OCI-M2 (cell line): ENCODE measurements around the gene CNTLN.
"Not testable (repeated sequence)": the region's sequence is repeated elsewhere in the genome, so short reads cannot be mapped to it uniquely, and the experiment has no call there.

Source experiments
- DNase-seq: peaks from one replicate; lab custom pipeline; 2025; ENCODE audit not compliant: unreplicated experiment; lab: John Stamatoyannopoulos, UW

CNTLN gene

GRCh38 chr9:17134396-17135294, at the start of gene CNTLN:
Gene CNTLN (plus strand): TSS chr9:17135040. CDS start chr9:17135066, 26 bp downstream.
- peak; percentile 68 for DNase-seq

- DNase-seq: no peak
These were observed 46.3 kb upstream of the CNTLN start for GRCh38 chr9:17088566-17088965.

- no peak for DNase-seq
These were observed 44.8 kb upstream of the CNTLN start for GRCh38 chr9:17090041-17090440.

GRCh38 chr9:17116400-17116837, 18.4 kb upstream of the CNTLN start:
- no peak for DNase-seq

GRCh38 chr9:17117372-17117771, 17.5 kb upstream of the CNTLN start:
- no peak for DNase-seq

- DNase-seq: no peak
These were observed 14.6 kb upstream of the CNTLN start for GRCh38 chr9:17120203-17120602.

- no peak for DNase-seq
These were observed 13.6 kb upstream of the CNTLN start for GRCh38 chr9:17121264-17121663.

GRCh38 chr9:17130291-17130690, 4.5 kb upstream of the CNTLN start:
- DNase-seq: no peak

- DNase-seq: no peak
These were observed 4.1 kb upstream of the CNTLN start for GRCh38 chr9:17130725-17131124.

GRCh38 chr9:17131494-17131893, 3.3 kb upstream of the CNTLN start:
- no peak for DNase-seq

- no peak for DNase-seq
These were observed 688 bp downstream of the CNTLN start for GRCh38 chr9:17135295-17136160.

- DNase-seq: no peak
These were observed 2.7 kb downstream of the CNTLN start for GRCh38 chr9:17137566-17137965.

- DNase-seq: no peak
These were observed 3.7 kb downstream of the CNTLN start for GRCh38 chr9:17138503-17138902.

- DNase-seq: no peak
These were observed 5.6 kb downstream of the CNTLN start for GRCh38 chr9:17140418-17140817.

GRCh38 chr9:17148324-17148723, 13.5 kb downstream of the CNTLN start:
- DNase-seq: no peak

GRCh38 chr9:17159469-17159868, 24.6 kb downstream of the CNTLN start:
- no peak for DNase-seq

- no peak for DNase-seq
These were observed 25.5 kb downstream of the CNTLN start for GRCh38 chr9:17160327-17160726.

GRCh38 chr9:17165764-17166163, 30.9 kb downstream of the CNTLN start:
- DNase-seq: no peak

- no peak for DNase-seq
These were observed 31.5 kb downstream of the CNTLN start for GRCh38 chr9:17166346-17166745.

GRCh38 chr9:17171309-17172094, 36.7 kb downstream of the CNTLN start:
- no peak for DNase-seq

GRCh38 chr9:17177496-17177895, 42.7 kb downstream of the CNTLN start:
- DNase-seq: not testable (repeated sequence)
